ENCODE results near the gene TMEM225.
"Not testable (repeated sequence)": the region's sequence is repeated elsewhere in the genome, so short reads cannot be mapped to it uniquely, and the experiment has no call there.

The TMEM225 gene

DNA sequence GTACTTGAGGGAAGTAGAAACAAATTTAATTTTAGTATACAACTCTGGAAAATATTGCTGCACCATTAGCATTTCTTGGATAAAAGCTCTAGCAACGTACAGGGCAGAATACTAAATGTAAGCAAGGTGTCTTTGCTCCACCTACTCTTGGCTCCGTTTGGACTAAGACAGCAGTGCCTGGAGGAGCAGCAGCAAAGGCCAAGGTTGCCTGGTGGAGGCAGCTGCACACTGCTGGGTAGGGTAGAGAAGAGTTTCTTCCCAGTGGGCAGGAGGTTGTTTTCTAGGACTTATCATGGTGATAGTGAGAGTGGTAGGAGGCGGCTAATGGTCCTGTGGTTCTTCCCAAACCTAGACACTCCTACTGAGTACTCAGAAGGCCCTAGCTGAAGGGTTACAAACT is 14.3 kb upstream of the TMEM225 start:
- TF ChIP-seq CTCF (conservative IDR thresholded peaks at IDR 0.05; ENCODE audit: low read depth), result no peak
- ChIA-PET CTCF (no interaction called here), POLR2A (ENCODE audit: low non-redundant PET) (no interaction called here)
- H3K27ac ChIP-seq, result no peak overlapping the region
- no peak for DNase-seq (ENCODE audit: low spot score)

DNA sequence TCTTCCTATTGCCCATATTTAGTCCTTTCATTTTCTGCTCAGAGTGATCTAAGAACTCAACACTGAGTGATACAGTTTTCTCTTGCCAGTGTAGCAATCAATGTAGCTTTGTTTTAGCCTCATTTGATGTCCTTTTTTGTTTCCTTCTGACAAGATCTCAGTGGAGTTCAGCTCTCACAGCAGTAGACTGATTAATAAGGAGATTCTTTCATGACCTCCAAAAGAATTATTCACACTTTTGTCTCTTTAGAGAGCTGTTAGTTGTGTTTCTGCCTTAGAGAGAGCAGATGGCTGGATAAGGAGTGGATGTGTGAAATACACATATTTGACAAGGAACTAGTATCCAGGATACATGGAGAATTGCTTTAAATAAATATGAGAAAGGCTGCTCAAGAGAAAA is 6.6 kb upstream of the TMEM225 start:
- ChIA-PET CTCF (no interaction called here), POLR2A (ENCODE audit: low non-redundant PET) (no interaction called here)
- no peak overlapping the region for H3K27ac ChIP-seq
- DNase-seq (ENCODE audit: low spot score), result no peak
- no peak for TF ChIP-seq CTCF (conservative IDR thresholded peaks at IDR 0.05; ENCODE audit: low read depth)

GRCh38 chr11:123880912-123881311 is 4.6 kb downstream of the TMEM225 start:
- H3K27ac ChIP-seq, result no peak overlapping the region
- no peak for DNase-seq (ENCODE audit: low spot score)
- ChIA-PET POLR2A (ENCODE audit: low non-redundant PET) (no interaction called here), CTCF (no interaction called here)
- TF ChIP-seq CTCF (conservative IDR thresholded peaks at IDR 0.05; ENCODE audit: low read depth), result no peak

DNA sequence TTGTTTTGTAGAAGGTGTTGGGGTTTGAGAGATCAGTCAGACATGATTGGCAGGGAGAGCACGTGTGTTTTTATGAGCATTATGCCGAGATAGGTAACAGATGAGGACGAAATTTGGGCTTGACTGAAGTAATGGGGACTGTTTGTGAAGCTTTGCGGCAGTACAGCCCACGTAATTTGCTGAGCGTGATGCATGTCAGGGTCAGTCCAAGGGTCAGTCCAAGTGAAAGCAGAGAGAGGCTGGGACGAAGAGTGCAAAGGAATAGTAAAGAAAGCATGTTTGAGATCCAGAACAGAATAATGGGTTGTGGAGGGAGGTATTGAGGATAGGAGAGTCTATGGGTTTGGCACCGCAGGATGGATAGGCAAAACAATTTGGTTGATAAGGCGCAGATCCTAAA is 17.7 kb downstream of the TMEM225 start:
- DNase-seq (ENCODE audit: low spot score); POLR2A ChIA-PET (ENCODE audit: low non-redundant PET); H3K27ac ChIP-seq; CTCF ChIA-PET: not testable (repeated sequence)

GRCh38 chr11:123865293-123865692 is 20.2 kb downstream of the TMEM225 start:
- CTCF ChIA-PET, result interaction anchor here (0.5 kb wide), 1 partner anchor 257 kb away, joined by 3 read pairs; no protein-coding TSS in a partner anchor

GRCh38 chr11:123859731-123860130 is 25.7 kb downstream of the TMEM225 start:
- POLR2A ChIA-PET (ENCODE audit: low non-redundant PET), result no interaction called here
- H3K27ac ChIP-seq, result no peak overlapping the region
- no peak for TF ChIP-seq CTCF (conservative IDR thresholded peaks at IDR 0.05; ENCODE audit: low read depth)
- no peak for DNase-seq (ENCODE audit: low spot score)
- CTCF ChIA-PET, result interaction anchor here (1.1 kb wide), 1 partner anchor 212 kb away, joined by 4 read pairs; no protein-coding TSS in a partner anchor

More at GRCh38 chr11:123865293-123865692, 20.2 kb downstream of the TMEM225 start:
- POLR2A ChIA-PET (ENCODE audit: low non-redundant PET); H3K27ac ChIP-seq; DNase-seq (ENCODE audit: low spot score): not testable (repeated sequence)

DNA sequence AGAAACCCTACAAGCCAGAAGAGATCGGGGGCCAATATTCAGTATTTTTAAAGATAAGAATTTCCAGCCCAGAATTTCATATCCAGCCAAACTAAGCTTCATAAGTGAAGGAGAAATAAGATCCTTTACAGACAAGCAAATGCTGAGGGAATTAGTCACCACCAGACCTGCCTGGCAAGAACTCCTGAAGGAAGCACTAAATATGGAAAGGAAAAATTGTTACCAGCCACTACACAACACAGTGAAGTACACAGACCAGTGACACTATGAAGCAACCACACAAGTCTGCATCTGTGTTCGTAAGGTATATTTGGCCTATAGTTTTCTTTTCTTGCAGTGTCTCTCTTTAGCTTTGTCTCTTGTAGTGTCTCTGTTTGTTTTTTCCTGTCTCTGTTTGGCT is 29.0 kb downstream of the TMEM225 start:
- ChIA-PET CTCF (interaction anchor here (0.6 kb wide), 1 partner anchor 441 kb away, joined by 4 read pairs; no protein-coding TSS in a partner anchor), POLR2A (ENCODE audit: low non-redundant PET) (no interaction called here)
- DNase-seq (ENCODE audit: low spot score), result no peak
- H3K27ac ChIP-seq, result no peak overlapping the region
- no peak for TF ChIP-seq CTCF (conservative IDR thresholded peaks at IDR 0.05; ENCODE audit: low read depth)

DNA sequence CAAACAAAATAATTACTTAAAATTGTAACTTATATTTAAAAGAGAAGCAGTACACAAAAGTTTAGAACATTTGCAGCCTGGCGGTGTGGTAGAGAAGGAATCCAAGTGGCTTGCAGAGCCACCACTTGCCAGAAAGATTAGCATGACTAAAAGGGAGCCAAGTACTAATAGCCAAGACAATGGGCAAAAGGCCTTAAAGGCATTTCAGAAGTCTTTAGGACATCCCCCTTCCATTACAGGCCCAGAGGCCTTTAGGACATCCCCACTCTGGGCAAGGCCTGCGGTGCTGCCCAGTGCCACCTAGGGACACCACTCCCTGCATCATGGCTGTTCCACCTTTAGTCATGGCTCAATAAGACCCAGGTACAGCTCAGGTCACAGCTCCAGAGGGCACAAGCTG is 32.4 kb downstream of the TMEM225 start:
- ChIA-PET POLR2A (ENCODE audit: low non-redundant PET) (no interaction called here), CTCF (no interaction called here)
- TF ChIP-seq CTCF (conservative IDR thresholded peaks at IDR 0.05; ENCODE audit: low read depth), result no peak
- no peak for DNase-seq (ENCODE audit: low spot score)
- H3K27ac ChIP-seq, result no peak overlapping the region
